Breast epithelium (tissue), 3 donors: Measurements from ENCODE around the gene PMM1.

Experiments used
- POLR2A ChIP-seq: fragments of 450-650 bp; IDR thresholded peaks from one replicate; pipeline ENCODE4 v1.6.1; 2016; ENCODE audit warnings: antibody characterized with exemption, mild to moderate bottlenecking, moderate library complexity
- TF ChIP-seq, protein P1 (sequence below), 3 donors: fragments of 450-650 bp; IDR thresholded peaks; one replicate each; pipeline ENCODE4 v1.5.1; 2016 to 2017; ENCODE audit warnings: antibody characterized with exemption in 3 of 3, mild to moderate bottlenecking in 3 of 3, moderate library complexity in 3 of 3

DNA sequence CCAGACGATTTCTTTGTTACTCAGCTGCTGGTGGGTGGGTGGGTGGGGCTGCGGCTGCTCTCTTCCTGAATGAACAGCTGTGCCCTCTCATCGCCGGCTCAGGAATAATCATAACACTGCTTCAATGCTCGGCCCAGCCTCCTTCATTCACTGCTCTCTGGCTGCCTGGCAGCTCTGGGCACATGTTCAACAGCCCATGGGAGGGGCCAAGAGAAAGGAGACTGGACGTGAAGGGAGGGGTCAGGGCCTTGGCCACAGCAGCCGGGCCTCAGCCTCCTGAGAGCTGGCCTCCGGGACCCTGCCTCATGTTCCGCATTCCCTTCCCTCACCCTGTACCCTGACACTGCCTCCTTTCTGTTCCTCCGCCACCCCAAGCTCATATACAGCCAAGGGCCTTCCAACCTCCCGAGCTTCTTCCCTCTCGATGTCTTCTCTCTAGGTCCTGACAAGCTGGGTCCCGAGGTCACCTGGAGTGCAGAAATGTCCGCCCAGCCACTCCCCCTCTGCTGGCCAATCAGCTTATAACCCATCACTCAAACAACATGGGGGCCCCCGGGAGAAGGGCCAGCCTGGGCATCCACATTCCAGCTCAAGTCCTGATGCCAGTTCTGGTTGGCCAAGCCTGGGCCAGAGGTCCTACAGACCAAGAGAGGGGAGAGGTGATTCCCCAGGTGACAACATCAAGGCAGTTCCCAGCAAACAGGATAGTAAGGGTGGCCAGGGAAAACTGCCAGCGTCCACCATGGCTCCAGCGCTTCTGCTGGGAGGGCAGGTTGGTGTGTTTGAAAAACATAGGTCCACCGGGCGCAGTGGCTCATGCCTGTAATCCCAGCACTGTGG lies 32.0 kb downstream of the PMM1 start:
- no peak for TF ChIP-seq POLR2A
- TF ChIP-seq, protein P1, sequence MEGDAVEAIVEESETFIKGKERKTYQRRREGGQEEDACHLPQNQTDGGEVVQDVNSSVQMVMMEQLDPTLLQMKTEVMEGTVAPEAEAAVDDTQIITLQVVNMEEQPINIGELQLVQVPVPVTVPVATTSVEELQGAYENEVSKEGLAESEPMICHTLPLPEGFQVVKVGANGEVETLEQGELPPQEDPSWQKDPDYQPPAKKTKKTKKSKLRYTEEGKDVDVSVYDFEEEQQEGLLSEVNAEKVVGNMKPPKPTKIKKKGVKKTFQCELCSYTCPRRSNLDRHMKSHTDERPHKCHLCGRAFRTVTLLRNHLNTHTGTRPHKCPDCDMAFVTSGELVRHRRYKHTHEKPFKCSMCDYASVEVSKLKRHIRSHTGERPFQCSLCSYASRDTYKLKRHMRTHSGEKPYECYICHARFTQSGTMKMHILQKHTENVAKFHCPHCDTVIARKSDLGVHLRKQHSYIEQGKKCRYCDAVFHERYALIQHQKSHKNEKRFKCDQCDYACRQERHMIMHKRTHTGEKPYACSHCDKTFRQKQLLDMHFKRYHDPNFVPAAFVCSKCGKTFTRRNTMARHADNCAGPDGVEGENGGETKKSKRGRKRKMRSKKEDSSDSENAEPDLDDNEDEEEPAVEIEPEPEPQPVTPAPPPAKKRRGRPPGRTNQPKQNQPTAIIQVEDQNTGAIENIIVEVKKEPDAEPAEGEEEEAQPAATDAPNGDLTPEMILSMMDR (IDR thresholded peaks at IDR 0.05), result no peak
